Adrenal gland (tissue), 12 donors: ENCODE data around the gene SCN1B. TPM values are rescaled to one million over a fixed set of nuclear protein-coding genes. Genes with fewer than 3 reads are reported as not detected.

ENCODE experiments used
- DNase-seq, 7 donors: peaks; one replicate each; pipeline ENCODE4 v3.0.0-alpha.2; 2019 to 2020
- H3K27ac ChIP-seq, 5 donors: fragments of 200-600 bp; sonication (generic) in 4 of 5; 1 replicate in 3 of 5; 2 replicates in 2 of 5; pipeline versions ENCODE4 v1.5.1 to v1.8.0; 2016 to 2020; ENCODE audit warnings: mild to moderate bottlenecking in 1 of 5
- H3K27me3 ChIP-seq: fragments of 200-600 bp; 2 replicates; pipeline ENCODE4 v1.8.0; 2021
- H3K36me3 ChIP-seq, 2 donors: fragments of 200-600 bp; replicated peaks in 1 of 2; 1 replicate in 1 of 2; 2 replicates in 1 of 2; pipeline versions ENCODE4 v1.5.1 to v1.8.0; 2018 to 2022
- H3K4me1 ChIP-seq, 2 donors: fragments of 200-600 bp; replicated peaks in 1 of 2; 1 replicate in 1 of 2; 2 replicates in 1 of 2; pipeline versions ENCODE4 v1.5.1 to v1.8.0; 2018 to 2021
- H3K4me3 ChIP-seq, 4 donors: fragments of 200-600 bp; sonication (generic) in 3 of 4; one replicate each; pipeline ENCODE4 v1.5.1; 2016 to 2018
- H3K9me3 ChIP-seq, 3 donors: fragments of 200-600 bp; sonication (generic) in 1 of 3; replicated peaks in 1 of 3; 1 replicate in 2 of 3; 2 replicates in 1 of 3; pipeline versions ENCODE4 v1.5.1 to v1.8.0; 2016 to 2021
- CTCF ChIP-seq, 6 experiments: fragments of 450-650 bp in 4 of 6; fragments of 200-600 bp in 2 of 6; sonication (generic) in 1 of 6; IDR thresholded peaks; 1 replicate in 5 of 6; 2 replicates in 1 of 6; pipeline versions ENCODE4 v1.5.1 to v1.8.0; 2016 to 2021; ENCODE audit warnings: antibody characterized with exemption in 6 of 6, mild to moderate bottlenecking in 2 of 6, moderate library complexity in 1 of 6
- POLR2A ChIP-seq, 2 donors: fragments of 450-650 bp; IDR thresholded peaks; one replicate each; pipeline ENCODE4 v1.6.1; 2017; ENCODE audit warnings: antibody characterized with exemption in 2 of 2, mild to moderate bottlenecking in 2 of 2, moderate library complexity in 1 of 2
- WGBS, 4 donors: extraction: QIAGEN DNeasy Blood & Tissue Kit in 2 of 4; methylation state at CpG; one replicate each; pipeline versions ENCODE4 v1.1.5 to v1.1.7; 2013 to 2017; 5-methylcytosine and 5-hydroxymethylcytosine counted together
- intact Hi-C, 2 donors: fragments of 100-400 bp; cut with DNase I; formaldehyde crosslinking; loops; one replicate each; pipeline versions ENCODE4 v1.14.1 to v1.15.0; 2022 to 2023
- polyA plus RNA-seq, 3 donors: library from polyadenylated mRNA; stranded (reverse); fragments of 200-250 nt in 2 of 3; fragments of 350-450 nt in 1 of 3; fragmentation: Illumina TruSeq in 1 of 3; extraction: RNeasy Lipid Tissue Mini Kit (QIAGEN cat#74804) in 1 of 3; gene quantifications; one replicate each; pipeline ENCODE4 v1.2.3, GENCODE V29; 2013 to 2014
- total RNA-seq, 9 donors: library from RNA; depleted of rRNA in 4 of 9; stranded (reverse); fragments of >200 nt in 4 of 9; fragments of 120-200 nt in 1 of 9; fragmentation: NEBNext Ultra II Directional in 1 of 9; extraction: Animal tissue kit (Norgen Biotek cat#: 25700) in 1 of 9; gene quantifications; one replicate each; pipeline versions ENCODE4 v1.1.0 to v1.2.4, GENCODE V29; 2013 to 2023
- donor health status: healthy with polysubstance abuse.
- donor health status: Bipolar disorder and iron deficiency.
- donor health status: DM: yes; HTN: yes; CAD: no.
- donor health status: DM: no; HTN: no; CAD: no.
- donor health status: DM: no; HTN: no; CAD: no.
- donor health status: DM: yes; HTN: yes; CAD: no.

The SCN1B gene
- total and polyA plus RNA-seq, 12 donors, result 0.83 to 34.5 (median 13.8) TPM

- TF ChIP-seq CTCF (IDR thresholded peaks at IDR 0.05), result no peak
- no peak for TF ChIP-seq POLR2A (IDR thresholded peaks at IDR 0.05)
- Histone ChIP-seq H3K9me3 (no peaks in the 10 kb centered on the region), H3K4me3 (no peak overlapping the region), H3K4me1 (no peaks in the 10 kb centered on the region), H3K27ac (no peak overlapping the region), H3K27me3 (no peaks in the 10 kb centered on the region), H3K36me3 (no peaks in the 10 kb centered on the region)
- intact Hi-C loops, result no loop called here
- WGBS, 4 donors, result 50 to 66% (median 64%) methylated on average over 1 to 6 of the region's 6 CpGs
- DNase-seq, result peak in 3 of 7 donors; percentile 21 to 48 (median 34)
Observed at GRCh38 chr19:35081201-35081600, 50.9 kb downstream of the SCN1B start.

GRCh38 chr19:35083691-35084508 lies 53.6 kb downstream of the SCN1B start:
- no peaks in the 10 kb centered on the region for H3K9me3 ChIP-seq
- 77 to 85% (median 82%) methylated on average over 8 to 15 of the region's 15 CpGs for WGBS, 4 donors
- TF ChIP-seq CTCF (IDR thresholded peaks at IDR 0.05), result no peak
- TF ChIP-seq POLR2A (IDR thresholded peaks at IDR 0.05), result no peak
- no peak overlapping the region for H3K27ac ChIP-seq
- H3K4me1 ChIP-seq, result no peaks in the 10 kb centered on the region
- no peaks in the 10 kb centered on the region for H3K36me3 ChIP-seq
- H3K27me3 ChIP-seq, result no peaks in the 10 kb centered on the region
- DNase-seq, result no peak
- intact Hi-C loops, result no loop called here
- H3K4me3 ChIP-seq, result no peak overlapping the region

GRCh38 chr19:35084509-35084762 lies 54.2 kb downstream of the SCN1B start:
- no peaks in the 10 kb centered on the region for H3K36me3 ChIP-seq
- DNase-seq, result no peak

GRCh38 chr19:35085947-35086346 lies 55.7 kb downstream of the SCN1B start:
- Histone ChIP-seq H3K27me3 (peaks cover 4% of the 10 kb centered on the region), H3K36me3 (no peaks in the 10 kb centered on the region), H3K4me1 (peaks cover 0 to 6% of the 10 kb centered on the region in 2 donors), H3K9me3 (no peaks in the 10 kb centered on the region), H3K27ac (no peak overlapping the region), H3K4me3 (no peak overlapping the region)
- intact Hi-C loops, result no loop called here
- 60 to 72% (median 66%) methylated on average over 6 of the region's 6 CpGs for WGBS, 4 donors
- no peak for DNase-seq
- TF ChIP-seq CTCF (IDR thresholded peaks at IDR 0.05), result no peak

More at GRCh38 chr19:35084509-35084762, 54.2 kb downstream of the SCN1B start:
- H3K9me3 ChIP-seq, result no peaks in the 10 kb centered on the region
- 86 to 91% (median 89%) methylated on average over 3 of the region's 3 CpGs for WGBS, 4 donors
- no peak overlapping the region for H3K4me3 ChIP-seq
- no peak overlapping the region for H3K27ac ChIP-seq
- no peaks in the 10 kb centered on the region for H3K4me1 ChIP-seq
- intact Hi-C loops, result no loop called here
- TF ChIP-seq CTCF (IDR thresholded peaks at IDR 0.05) (no peak), POLR2A (IDR thresholded peaks at IDR 0.05) (no peak)
- H3K27me3 ChIP-seq, result no peaks in the 10 kb centered on the region
